ENCODE measurements around the gene RNF213.

DNA sequence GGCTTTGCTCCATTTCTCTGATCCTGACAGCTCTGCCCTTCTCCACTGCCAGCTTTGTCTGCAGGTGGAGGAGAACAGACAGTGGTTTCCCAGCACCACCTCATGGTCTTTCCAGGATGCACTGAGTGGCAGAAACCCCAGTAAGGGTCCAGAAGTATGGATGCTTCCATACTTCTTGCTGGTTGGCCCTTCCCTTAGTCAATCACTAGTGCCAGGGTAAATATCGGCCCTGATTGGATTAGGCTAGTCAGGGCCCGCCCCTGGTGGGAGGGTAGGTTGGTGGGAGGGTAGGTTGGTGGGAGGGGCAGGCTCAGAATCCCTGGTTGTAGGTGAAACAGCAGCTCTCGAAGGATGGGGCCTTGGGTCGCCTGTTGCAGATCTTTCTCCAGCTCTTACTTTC, 10.2 kb downstream of the RNF213 start:
- TF ChIP-seq, protein P1, sequence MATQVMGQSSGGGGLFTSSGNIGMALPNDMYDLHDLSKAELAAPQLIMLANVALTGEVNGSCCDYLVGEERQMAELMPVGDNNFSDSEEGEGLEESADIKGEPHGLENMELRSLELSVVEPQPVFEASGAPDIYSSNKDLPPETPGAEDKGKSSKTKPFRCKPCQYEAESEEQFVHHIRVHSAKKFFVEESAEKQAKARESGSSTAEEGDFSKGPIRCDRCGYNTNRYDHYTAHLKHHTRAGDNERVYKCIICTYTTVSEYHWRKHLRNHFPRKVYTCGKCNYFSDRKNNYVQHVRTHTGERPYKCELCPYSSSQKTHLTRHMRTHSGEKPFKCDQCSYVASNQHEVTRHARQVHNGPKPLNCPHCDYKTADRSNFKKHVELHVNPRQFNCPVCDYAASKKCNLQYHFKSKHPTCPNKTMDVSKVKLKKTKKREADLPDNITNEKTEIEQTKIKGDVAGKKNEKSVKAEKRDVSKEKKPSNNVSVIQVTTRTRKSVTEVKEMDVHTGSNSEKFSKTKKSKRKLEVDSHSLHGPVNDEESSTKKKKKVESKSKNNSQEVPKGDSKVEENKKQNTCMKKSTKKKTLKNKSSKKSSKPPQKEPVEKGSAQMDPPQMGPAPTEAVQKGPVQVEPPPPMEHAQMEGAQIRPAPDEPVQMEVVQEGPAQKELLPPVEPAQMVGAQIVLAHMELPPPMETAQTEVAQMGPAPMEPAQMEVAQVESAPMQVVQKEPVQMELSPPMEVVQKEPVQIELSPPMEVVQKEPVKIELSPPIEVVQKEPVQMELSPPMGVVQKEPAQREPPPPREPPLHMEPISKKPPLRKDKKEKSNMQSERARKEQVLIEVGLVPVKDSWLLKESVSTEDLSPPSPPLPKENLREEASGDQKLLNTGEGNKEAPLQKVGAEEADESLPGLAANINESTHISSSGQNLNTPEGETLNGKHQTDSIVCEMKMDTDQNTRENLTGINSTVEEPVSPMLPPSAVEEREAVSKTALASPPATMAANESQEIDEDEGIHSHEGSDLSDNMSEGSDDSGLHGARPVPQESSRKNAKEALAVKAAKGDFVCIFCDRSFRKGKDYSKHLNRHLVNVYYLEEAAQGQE (IDR thresholded peaks at IDR 0.05; ENCODE audit: low read depth), result no peak
- TF ChIP-seq POLR2A (IDR thresholded peaks at IDR 0.05; ENCODE audit: borderline replicate concordance, extremely low read depth, insufficient read depth, insufficient read length), result no peak
- no peak for TF ChIP-seq ZFX (IDR thresholded peaks at IDR 0.05)
- TF ChIP-seq, protein P2, sequence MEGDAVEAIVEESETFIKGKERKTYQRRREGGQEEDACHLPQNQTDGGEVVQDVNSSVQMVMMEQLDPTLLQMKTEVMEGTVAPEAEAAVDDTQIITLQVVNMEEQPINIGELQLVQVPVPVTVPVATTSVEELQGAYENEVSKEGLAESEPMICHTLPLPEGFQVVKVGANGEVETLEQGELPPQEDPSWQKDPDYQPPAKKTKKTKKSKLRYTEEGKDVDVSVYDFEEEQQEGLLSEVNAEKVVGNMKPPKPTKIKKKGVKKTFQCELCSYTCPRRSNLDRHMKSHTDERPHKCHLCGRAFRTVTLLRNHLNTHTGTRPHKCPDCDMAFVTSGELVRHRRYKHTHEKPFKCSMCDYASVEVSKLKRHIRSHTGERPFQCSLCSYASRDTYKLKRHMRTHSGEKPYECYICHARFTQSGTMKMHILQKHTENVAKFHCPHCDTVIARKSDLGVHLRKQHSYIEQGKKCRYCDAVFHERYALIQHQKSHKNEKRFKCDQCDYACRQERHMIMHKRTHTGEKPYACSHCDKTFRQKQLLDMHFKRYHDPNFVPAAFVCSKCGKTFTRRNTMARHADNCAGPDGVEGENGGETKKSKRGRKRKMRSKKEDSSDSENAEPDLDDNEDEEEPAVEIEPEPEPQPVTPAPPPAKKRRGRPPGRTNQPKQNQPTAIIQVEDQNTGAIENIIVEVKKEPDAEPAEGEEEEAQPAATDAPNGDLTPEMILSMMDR (IDR thresholded peaks at IDR 0.05 in 2 of 3, conservative IDR thresholded peaks at IDR 0.05 in 1 of 3; ENCODE audit: borderline replicate concordance in 1 of 3, insufficient read depth in 1 of 3, low read depth in 2 of 3, low read length in 2 of 3), result no peak
- TF ChIP-seq EZH2 (IDR thresholded peaks at IDR 0.05), result no peak
- TF ChIP-seq, protein P3, sequence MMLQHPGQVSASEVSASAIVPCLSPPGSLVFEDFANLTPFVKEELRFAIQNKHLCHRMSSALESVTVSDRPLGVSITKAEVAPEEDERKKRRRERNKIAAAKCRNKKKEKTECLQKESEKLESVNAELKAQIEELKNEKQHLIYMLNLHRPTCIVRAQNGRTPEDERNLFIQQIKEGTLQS (IDR thresholded peaks at IDR 0.05), result no peak
- no peak for TF ChIP-seq EZH2phosphoT487 (IDR thresholded peaks at IDR 0.05; ENCODE audit: borderline replicate concordance)
- TF ChIP-seq, protein P4, sequence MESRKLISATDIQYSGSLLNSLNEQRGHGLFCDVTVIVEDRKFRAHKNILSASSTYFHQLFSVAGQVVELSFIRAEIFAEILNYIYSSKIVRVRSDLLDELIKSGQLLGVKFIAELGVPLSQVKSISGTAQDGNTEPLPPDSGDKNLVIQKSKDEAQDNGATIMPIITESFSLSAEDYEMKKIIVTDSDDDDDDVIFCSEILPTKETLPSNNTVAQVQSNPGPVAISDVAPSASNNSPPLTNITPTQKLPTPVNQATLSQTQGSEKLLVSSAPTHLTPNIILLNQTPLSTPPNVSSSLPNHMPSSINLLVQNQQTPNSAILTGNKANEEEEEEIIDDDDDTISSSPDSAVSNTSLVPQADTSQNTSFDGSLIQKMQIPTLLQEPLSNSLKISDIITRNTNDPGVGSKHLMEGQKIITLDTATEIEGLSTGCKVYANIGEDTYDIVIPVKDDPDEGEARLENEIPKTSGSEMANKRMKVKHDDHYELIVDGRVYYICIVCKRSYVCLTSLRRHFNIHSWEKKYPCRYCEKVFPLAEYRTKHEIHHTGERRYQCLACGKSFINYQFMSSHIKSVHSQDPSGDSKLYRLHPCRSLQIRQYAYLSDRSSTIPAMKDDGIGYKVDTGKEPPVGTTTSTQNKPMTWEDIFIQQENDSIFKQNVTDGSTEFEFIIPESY (IDR thresholded peaks at IDR 0.05; ENCODE audit: extremely low read depth, insufficient replicate concordance, low read length), result no peak
- no peak for TF ChIP-seq EGR1 (IDR thresholded peaks at IDR 0.05; ENCODE audit: low read depth)
- no peak for TF ChIP-seq POLR2AphosphoS5 (IDR thresholded peaks at IDR 0.05; ENCODE audit: low read depth, low read length)
- TF ChIP-seq SP1 (IDR thresholded peaks at IDR 0.05; ENCODE audit: low read depth), result peak; percentile 76
- TF ChIP-seq ELF1 (IDR thresholded peaks at IDR 0.05; ENCODE audit: borderline replicate concordance, low read depth), result no peak
